GOT3 (cell line): ENCODE measurements around the gene ITGB4.
"Not testable (repeated sequence)": the region's sequence is repeated elsewhere in the genome, so short reads cannot be mapped to it uniquely, and the experiment has no call there.

Experiments
- DNase-seq: peaks from one replicate; lab custom pipeline; 2025; ENCODE audit warnings: mixed read lengths; lab: John Stamatoyannopoulos, UW

ITGB4 gene

DNA sequence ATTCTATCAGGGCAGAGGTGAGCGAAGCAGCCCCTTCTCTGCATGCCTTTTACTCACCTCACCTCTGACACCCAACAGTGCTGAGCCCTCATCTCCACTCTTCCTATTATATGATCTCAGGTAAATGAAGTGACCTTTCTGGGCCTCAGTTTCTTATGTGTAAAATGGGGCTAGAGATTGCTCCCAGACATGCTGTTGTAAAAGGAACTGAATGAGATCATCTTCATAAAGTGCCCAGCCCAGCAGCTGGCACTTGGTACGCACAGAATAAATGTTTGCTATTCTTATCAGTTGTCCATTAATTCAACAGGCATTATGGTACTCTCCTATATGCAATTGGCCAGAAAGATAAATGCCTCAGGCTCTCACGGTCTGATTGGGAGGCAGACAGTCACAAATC lies 48.3 kb downstream of the ITGB4 start:
- no peak for DNase-seq

GRCh38 chr17:75771334-75772281 lies 50.3 kb downstream of the ITGB4 start:
- DNase-seq = no peak

DNA sequence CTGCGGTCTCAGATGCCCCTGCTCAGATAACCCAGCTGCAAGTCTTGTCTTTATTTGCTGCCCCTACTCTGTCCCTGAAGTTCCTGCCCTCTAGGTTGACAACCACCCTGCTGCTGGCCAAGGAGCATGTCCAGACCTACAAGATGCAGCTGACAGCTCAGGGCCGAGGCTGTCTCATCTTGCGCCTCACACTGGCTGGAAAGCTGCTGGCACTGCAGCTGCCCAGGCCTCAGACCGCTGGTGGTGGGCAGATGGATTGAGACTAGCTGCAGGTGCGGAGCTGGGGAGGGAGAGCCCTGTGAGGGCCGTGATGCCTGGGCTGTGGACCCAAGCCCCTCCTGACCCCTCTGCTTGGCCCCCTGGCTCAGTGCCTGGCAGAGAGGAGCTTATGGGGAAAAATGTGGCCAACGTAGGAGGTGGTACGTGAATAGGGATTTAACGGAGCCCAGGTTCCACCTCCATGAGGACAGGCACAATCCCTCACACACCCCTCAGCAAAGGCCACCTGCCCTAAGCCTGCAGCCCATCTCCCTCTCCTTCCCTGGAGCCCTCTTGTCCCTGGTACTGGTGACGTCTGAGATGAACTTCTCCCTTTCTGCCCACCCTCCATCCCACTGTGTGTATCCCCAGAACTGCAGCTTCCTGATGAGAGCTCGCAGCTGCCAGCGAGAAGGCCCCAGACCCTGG lies 52.0 kb downstream of the ITGB4 start:
- DNase-seq = no peak

DNA sequence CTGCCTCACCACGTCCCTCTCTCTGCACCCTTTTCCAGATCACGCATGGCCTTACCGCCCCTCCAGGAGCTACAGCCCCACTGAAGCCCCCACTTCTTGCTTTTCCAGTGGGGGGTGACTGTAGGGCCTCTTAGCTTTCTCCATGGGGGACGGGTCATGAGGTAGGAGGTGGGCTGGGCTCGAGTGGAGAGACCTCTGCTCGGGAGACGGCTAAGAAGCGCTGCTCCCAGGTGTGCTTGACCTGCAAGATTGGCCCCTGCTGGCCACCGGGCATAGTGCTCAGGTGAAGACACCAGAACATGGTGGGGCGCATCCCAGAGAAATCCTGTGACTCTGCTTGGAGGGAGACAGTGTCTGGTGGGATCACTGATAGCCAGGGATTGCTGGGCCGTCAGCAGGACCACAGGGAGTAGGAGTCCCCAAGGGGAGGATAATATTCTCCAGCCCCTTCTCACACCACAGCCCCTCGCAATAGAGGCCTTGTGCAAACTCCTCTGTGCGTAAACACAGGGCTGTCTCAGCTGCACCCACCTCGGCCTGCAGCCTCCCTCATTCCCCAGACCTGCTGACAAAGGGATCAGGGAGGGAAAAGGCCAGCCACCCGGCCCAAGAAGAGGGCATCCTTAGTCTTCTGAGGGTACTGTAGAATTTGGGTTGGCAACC lies 52.7 kb downstream of the ITGB4 start:
- no peak for DNase-seq

DNA sequence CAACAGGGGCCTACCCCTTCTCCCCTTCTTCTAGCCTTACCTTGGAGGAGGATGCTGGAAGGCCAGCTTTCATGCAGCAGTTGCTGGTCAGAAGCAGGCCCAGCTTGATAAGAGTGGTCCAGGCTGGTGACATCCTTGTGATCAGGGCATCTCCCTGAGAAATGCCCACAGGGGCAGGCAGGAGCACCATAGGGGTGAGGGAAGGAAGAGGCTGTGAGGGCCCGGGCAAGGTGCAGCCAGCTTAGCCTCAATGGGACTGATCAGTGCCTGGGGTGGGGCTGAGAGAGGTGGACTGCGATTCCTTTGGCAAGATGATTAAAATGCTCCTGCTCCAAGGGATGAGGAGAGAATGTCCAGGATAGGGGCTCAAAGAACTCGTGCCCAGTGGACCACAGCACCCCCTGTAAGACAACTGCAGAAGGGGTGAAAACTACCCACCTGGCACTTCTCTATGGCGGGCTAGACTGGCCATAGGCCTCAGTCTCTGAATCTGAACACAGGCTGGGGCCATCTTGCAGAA lies 53.3 kb downstream of the ITGB4 start:
- DNase-seq = no peak

GRCh38 chr17:75774991-75775668 lies 53.9 kb downstream of the ITGB4 start:
- no peak for DNase-seq

DNA sequence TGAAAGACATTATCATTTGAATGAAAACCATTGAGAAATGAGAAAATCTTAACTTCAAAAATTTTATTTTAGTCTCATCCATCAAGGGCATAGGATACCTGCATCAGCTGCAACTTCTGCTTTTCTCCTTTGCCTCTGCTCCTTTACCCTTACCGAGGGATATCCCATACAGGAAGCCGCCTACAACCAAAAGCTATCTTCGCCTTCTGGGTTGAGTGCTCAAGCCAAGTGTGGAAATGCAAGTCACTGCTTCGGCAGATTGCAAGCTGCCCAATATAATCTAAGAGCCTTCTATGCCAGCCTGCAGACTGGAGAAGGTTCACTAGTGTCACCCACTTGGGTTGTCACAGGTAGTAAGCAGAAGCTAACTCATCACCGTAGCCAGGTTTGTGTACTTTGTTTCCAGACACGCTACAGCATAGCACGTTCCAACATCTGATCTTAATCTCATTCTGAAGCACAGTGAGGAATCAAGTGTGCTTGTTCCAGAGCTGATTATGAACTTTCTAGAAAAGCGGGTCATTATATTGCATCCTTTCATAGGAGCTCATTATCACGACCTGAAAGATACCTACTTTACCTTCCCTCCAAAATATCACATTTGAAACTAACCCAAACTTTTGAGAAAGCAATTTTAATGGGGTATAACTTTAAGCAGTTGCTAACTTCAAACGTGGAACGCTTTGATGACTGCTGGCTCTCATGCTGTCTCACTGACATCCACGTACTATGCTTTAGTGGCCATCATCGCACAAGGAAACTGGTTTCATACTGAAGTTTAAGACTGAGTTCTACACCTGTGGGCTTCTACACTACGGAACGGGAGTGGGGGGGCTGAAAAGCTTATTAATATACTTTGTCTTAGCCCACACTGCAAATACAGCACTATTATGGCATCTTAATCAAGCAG lies 55.4 kb downstream of the ITGB4 start:
- no peak for DNase-seq

- no peak for DNase-seq
Observed at GRCh38 chr17:75777296-75777922, 56.1 kb downstream of the ITGB4 start.

- not testable (repeated sequence) for DNase-seq
Observed at GRCh38 chr17:75778066-75778860, 57.0 kb downstream of the ITGB4 start.

GRCh38 chr17:75778861-75779249 lies 57.6 kb downstream of the ITGB4 start:
- DNase-seq = no peak

GRCh38 chr17:75779250-75779986 lies 58.2 kb downstream of the ITGB4 start:
- DNase-seq = peak; percentile 98

DNA sequence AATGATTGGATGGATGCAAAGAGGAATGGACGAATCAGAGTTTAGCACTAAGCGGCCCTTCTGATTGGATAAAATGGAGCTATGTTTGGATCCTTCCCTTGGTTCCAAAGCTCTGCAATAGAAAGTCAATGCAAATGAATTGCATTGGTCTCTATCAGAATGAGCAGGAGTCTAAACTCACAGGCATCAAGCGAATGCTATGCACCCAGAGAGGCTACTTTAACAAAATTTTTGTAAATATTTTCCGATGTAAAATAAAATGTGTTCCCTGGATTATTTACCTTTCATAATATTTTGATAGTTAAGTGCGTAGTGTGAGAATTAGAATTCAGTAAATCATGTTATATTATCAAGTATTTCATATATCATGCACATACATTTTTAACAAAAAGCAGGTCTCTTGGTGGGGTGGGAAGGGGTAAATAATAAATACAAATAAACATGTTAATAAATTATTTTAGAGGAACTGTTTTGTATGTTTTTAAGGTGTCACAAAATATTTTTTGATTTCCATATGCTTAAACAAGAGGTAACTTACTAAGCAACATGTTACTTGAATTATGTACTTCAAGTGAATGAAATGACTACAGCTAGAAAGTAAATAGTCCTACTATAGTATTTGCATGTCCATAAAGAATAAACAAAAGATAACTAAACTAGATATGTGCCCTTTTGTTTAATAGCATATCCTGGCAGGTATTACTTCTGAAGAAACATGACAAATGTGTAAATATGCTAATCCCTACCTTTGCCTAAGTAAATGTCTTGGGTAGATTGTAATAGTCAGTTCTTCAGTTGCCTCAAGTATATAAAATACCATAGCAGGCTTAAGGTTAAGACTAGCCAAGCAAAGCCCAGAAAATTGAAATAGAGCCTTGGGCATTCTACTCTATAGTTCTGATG lies 59.0 kb downstream of the ITGB4 start:
- no peak for DNase-seq

GRCh38 chr17:75783069-75783783 lies 62.0 kb downstream of the ITGB4 start:
- no peak for DNase-seq

GRCh38 chr17:75783803-75784472 lies 62.7 kb downstream of the ITGB4 start:
- no peak for DNase-seq

GRCh38 chr17:75784473-75785015 lies 63.3 kb downstream of the ITGB4 start, which contains the start of gene UNK:
Gene UNK (plus strand): TSS chr17:75784806. CDS start chr17:75784881, 75 bp downstream.
- peak; percentile 94 for DNase-seq
